ENCODE data around the gene ZNF2. TPM values are rescaled to one million over a fixed set of nuclear protein-coding genes. Genes with fewer than 3 reads are reported as not detected.
A peak's percentile ranks its signal among the peaks of the same experiment; 100 is the strongest.

Gene ZNF2
- total RNA-seq: 1 to 10 TPM; 4.4 to 4.8 TPM

DNA sequence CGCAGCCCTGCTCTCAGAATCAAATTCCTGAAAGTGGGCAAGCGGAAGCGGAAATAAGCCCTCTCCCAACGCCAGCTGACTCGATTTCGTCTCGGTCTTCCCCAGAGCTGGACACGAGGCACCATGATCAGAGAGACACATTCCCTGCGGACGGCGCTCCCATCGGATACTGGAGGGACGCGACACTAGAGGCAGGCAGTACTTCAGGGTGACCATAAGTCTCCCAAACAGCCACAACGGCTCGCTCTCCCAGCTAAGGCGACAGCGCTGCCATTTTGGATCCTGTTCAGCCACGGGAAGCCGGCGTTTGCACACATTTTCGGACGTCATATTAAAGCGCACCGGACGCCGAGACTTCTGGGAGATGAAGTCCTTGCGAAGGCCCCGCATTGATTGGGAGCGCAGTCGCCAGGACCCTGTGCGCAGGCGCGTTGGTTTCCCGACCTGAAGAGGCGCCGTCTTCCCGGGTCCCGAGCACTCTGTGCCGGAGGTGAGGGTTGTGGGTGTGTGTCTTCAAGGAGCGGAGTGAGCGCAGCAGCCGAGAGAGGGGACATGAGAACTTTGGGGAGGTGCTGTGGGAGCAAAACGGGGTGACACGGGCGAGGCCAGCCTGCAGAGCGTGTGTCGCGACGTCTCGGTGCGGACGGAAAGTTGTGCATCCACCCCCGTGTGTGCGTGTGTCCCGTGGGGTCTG is at the start of gene ZNF2:
Gene ZNF2 (plus strand): TSS at position 439 of the 694 bp plus-strand sequence. CDS start 10,418 bp downstream, outside the sequence.
- peak; percentile 98 for DNase-seq
- H3K27ac Mint-ChIP-seq: peak within 1 kb of the TSS; percentile 96
- H3K4me1 Mint-ChIP-seq: peaks cover 43% of the 10 kb centered on the region
- H3K4me3 Mint-ChIP-seq: peak within 1 kb of the TSS; percentile 100
- CTCF ChIA-PET: interaction anchor here (1.1 to 2.2 kb wide), 5 partner anchors 9 to 143 kb away, joined by 4 to 9 read pairs (median 5); partner anchors contain the start of gene MRPS5
- H3K9me3 Mint-ChIP-seq: peaks cover 6% of the 10 kb centered on the region
- peaks cover 17% of the 10 kb centered on the region for H3K36me3 Mint-ChIP-seq (ENCODE audit: low read depth)
- POLR2A ChIA-PET: no interaction called here
- no peaks in the 10 kb centered on the region for H3K27me3 Mint-ChIP-seq

DNA sequence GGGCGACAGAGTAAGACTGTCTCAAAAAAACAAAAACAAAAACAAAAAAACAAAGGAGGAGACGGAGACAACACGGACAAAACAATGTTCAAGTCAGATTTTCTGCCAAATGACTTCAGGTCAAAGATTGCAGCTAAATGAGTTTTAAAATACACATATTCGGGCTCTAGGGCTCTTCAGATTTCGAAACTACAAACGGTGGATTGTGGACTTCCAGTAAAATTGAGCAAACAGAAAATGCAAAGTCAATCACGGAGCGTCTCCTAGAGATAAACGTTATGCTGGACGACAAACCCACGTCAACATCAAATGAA is 44.6 kb upstream of the ZNF2 start:
- H3K27me3 Mint-ChIP-seq: no peaks in the 10 kb centered on the region
- no peak for DNase-seq

DNA sequence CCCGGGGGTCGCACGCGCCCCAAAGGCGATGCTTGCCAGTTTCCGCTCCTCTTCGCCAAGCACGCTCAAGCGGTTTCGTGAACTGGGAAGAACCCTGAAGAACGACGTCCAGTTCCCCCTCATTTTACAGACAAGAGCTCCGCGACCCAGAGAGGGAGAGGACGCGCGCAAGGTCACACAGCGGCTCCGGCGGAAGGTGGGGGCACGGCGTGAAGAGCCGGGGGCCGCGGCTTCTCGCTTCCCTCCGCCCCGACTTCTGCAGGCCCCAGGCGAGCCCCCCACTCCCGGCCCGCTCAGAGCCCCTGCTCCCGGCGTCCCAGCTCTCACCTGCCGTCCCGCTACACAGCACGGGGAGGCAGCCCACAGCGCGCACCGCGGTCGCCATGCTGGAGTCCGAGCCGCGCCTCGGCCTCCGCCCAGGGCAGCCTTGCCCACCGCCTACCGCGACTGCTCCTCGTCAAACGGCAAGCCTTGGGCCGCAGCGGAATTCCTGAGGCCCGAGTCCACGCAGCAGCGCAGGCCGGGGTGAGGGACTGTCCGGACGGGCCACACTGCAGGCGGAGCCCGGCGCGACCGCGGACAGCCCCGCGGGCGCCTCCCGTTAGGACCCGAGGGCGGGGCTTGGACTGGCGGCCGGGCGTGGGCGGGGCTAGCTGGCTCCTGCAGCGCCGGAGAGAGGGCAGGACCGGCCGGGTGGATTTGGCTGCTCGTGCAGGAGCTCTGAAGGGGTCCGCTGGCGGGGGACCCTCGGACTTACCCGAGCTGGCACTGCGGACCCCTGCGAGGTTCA is 44.0 kb upstream of the ZNF2 start, which contains the start of gene MRPS5:
Gene MRPS5 (minus strand): TSS at position 402 of the 790 bp plus-strand sequence. CDS start 17 bp downstream, at position 385.
- Mint-ChIP-seq H3K36me3 (ENCODE audit: low read depth) (peaks cover 22% of the 10 kb centered on the region), H3K27ac (peak within 1 kb of the TSS; percentile 96), H3K9me3 (peaks cover 2% of the 10 kb centered on the region), H3K4me3 (peak within 1 kb of the TSS; percentile 87), H3K27me3 (no peaks in the 10 kb centered on the region), H3K4me1 (peaks cover 40% of the 10 kb centered on the region)
- DNase-seq: peak; percentile 85
- POLR2A ChIA-PET: no interaction called here
- CTCF ChIA-PET: interaction anchor here (0.9 to 4.6 kb wide), 12 partner anchors 13 to 111 kb away, joined by 3 to 19 read pairs (median 4); partner anchors contain the start of genes ZNF2 and ZNF514

More for the DNA sequence above, 44.6 kb upstream of the ZNF2 start:
- CTCF ChIA-PET: interaction anchor here (0.9 to 4.6 kb wide), 9 partner anchors 14 to 101 kb away, joined by 3 to 19 read pairs (median 5); partner anchors contain the start of gene ZNF2
- peaks cover 25% of the 10 kb centered on the region for H3K36me3 Mint-ChIP-seq (ENCODE audit: low read depth)
- peaks cover 2% of the 10 kb centered on the region for H3K9me3 Mint-ChIP-seq
- H3K4me3 Mint-ChIP-seq: peak overlapping the region; percentile 87
- peak overlapping the region; percentile 96 for H3K27ac Mint-ChIP-seq
- POLR2A ChIA-PET: no interaction called here
- peaks cover 42% of the 10 kb centered on the region for H3K4me1 Mint-ChIP-seq

DNA sequence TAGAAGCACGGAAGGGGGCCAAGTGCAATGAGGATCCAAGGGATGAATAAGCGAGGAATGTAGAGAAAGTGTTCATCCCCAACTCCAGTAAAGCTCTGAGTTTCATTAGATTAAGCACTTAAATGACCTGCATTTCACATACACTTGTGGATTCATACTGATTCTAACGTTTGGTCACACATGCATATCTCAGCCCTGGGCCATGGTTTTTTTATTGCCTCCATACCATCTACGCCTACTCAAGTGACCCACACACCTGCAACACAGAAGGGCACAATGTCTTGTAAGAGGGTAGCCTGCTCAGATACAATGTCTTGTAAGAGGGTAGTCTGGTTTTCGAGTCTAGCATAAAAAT is 43.4 kb upstream of the ZNF2 start:
- Mint-ChIP-seq H3K9me3 (peaks cover 2% of the 10 kb centered on the region), H3K4me1 (peaks cover 39% of the 10 kb centered on the region), H3K27ac (peak overlapping the region; percentile 96), H3K36me3 (ENCODE audit: low read depth) (peaks cover 18% of the 10 kb centered on the region), H3K27me3 (no peaks in the 10 kb centered on the region), H3K4me3 (peak overlapping the region; percentile 87)
- ChIA-PET CTCF (interaction anchor here (1.0 to 4.6 kb wide), 8 partner anchors 13 to 110 kb away, joined by 3 to 19 read pairs (median 4); partner anchors contain the start of genes ZNF2 and ZNF514), POLR2A (no interaction called here)
- DNase-seq: no peak

DNA sequence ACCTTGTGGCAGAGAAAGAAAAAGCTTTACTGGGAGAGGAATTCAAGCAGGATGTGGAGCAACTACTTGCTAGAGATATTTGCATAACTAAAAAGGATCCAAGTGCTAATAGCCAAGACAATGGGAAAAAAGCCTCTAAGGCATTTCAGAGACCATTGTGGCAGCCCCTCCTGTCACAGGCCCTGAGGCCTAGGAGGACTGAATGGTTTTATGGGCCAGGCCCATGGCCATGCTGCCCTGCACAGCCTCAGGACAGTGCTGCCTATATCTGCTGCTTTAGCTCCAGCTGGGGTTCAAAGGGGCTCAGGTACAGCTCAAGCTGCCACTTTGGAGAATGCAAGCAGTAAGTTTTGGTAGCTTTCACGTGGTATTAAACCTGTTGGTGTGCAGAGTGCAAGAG is 26.9 kb upstream of the ZNF2 start:
- no peak for DNase-seq
- no peaks in the 10 kb centered on the region for H3K27me3 Mint-ChIP-seq
- H3K4me1 Mint-ChIP-seq: no peaks in the 10 kb centered on the region
- H3K36me3 Mint-ChIP-seq (ENCODE audit: low read depth): peaks cover 2% of the 10 kb centered on the region
- no peak overlapping the region for H3K4me3 Mint-ChIP-seq
- CTCF ChIA-PET: interaction anchor here (0.6 to 1.3 kb wide), 2 partner anchors 15 to 85 kb away, joined by 3 read pairs; no protein-coding TSS in a partner anchor
- no peak overlapping the region for H3K27ac Mint-ChIP-seq
- POLR2A ChIA-PET: no interaction called here
- H3K9me3 Mint-ChIP-seq: peaks cover 48% of the 10 kb centered on the region

DNA sequence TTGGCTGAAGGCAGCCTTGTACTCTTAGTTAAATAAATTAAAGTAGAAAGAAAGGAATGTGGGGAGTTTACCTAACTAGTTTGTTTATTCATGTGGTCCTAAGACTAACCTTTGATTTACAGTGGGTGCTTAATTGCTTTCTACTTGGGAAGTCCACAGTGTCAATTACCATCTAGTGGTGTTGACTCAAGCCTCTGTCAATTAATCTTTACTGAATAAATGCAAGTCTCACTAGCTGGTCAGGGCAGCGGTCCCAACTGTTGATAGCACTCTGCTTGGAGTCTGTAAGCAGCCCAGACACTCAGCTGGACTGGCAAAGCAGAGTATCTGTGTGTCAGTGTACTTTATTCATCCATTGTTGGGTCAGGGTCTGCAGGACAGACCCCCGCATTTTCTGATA is 21.8 kb upstream of the ZNF2 start:
- no peaks in the 10 kb centered on the region for H3K27me3 Mint-ChIP-seq
- H3K36me3 Mint-ChIP-seq (ENCODE audit: low read depth): peaks cover 24% of the 10 kb centered on the region
- CTCF ChIA-PET: no interaction called here
- H3K4me3 Mint-ChIP-seq: no peak overlapping the region
- H3K27ac Mint-ChIP-seq: no peak overlapping the region
- H3K9me3 Mint-ChIP-seq: peaks cover 72% of the 10 kb centered on the region
- POLR2A ChIA-PET: no interaction called here
- H3K4me1 Mint-ChIP-seq: no peaks in the 10 kb centered on the region
- no peak for DNase-seq

DNA sequence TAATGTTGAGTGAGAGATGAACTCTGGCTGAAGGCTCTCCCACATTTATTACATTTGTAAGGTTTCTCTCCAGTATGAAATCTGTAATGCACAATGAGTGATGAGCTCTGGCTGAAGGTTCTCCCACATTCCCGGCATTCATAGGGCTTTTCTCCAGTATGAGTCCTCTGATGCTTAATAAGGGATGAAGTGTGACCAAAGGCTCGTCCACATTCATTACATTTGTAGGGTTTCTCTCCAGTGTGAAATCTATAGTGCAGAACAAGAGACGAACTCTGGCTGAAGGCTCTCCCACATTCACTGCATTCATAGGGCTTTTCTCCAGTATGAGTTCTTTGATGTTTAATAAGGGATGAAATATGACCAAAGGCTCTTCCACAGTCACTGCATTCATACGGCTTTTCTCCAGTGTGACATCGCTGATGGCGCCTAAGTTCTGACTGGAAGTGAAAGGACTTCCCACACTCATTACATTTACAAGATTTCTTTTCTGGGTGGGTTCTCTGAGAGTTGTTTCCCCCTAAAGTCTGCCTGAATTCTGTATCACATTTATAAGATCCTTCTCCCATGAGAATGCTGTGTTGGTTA is 16.1 kb upstream of the ZNF2 start:
- no peaks in the 10 kb centered on the region for H3K27me3 Mint-ChIP-seq
- CTCF ChIA-PET: interaction anchor here (1.2 to 1.6 kb wide), 2 partner anchors 8 to 18 kb away, joined by 3 read pairs; no protein-coding TSS in a partner anchor
- H3K36me3 Mint-ChIP-seq (ENCODE audit: low read depth): peaks cover 67% of the 10 kb centered on the region
- no peak overlapping the region for H3K4me3 Mint-ChIP-seq
- DNase-seq: no peak
- H3K4me1 Mint-ChIP-seq: no peaks in the 10 kb centered on the region
- POLR2A ChIA-PET: no interaction called here
- H3K9me3 Mint-ChIP-seq: peaks cover 75% of the 10 kb centered on the region
- H3K27ac Mint-ChIP-seq: no peak overlapping the region

DNA sequence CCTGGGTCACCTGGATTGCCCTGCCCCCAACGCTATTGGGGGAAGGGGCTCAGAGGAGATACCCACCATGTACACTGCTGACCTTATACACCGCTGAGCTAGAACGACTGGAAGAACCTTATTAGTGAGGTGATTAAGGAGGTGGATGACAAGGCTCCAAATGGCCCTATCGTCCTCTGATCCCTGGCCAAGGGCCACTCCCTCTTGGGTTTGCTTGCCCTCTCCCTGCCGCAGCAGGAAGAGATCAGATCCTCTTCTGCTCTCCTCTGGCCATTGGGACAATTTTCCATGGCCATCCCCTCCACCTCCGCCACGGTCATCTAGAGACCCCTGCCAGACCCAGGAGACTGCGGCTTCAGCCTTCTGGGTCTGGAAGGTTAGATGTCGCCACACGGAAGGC is 7.2 kb upstream of the ZNF2 start:
- H3K9me3 Mint-ChIP-seq: peaks cover 21% of the 10 kb centered on the region
- H3K27ac Mint-ChIP-seq: peak overlapping the region; percentile 62
- ChIA-PET CTCF (interaction anchor here (1.0 to 1.2 kb wide), 3 partner anchors 10 to 82 kb away, joined by 3 to 4 read pairs (median 3); partner anchors contain the start of gene MRPS5), POLR2A (no interaction called here)
- no peaks in the 10 kb centered on the region for H3K27me3 Mint-ChIP-seq
- DNase-seq: no peak
- H3K36me3 Mint-ChIP-seq (ENCODE audit: low read depth): peaks cover 35% of the 10 kb centered on the region
- peaks cover 15% of the 10 kb centered on the region for H3K4me1 Mint-ChIP-seq
- H3K4me3 Mint-ChIP-seq: peak overlapping the region; percentile 73

DNA sequence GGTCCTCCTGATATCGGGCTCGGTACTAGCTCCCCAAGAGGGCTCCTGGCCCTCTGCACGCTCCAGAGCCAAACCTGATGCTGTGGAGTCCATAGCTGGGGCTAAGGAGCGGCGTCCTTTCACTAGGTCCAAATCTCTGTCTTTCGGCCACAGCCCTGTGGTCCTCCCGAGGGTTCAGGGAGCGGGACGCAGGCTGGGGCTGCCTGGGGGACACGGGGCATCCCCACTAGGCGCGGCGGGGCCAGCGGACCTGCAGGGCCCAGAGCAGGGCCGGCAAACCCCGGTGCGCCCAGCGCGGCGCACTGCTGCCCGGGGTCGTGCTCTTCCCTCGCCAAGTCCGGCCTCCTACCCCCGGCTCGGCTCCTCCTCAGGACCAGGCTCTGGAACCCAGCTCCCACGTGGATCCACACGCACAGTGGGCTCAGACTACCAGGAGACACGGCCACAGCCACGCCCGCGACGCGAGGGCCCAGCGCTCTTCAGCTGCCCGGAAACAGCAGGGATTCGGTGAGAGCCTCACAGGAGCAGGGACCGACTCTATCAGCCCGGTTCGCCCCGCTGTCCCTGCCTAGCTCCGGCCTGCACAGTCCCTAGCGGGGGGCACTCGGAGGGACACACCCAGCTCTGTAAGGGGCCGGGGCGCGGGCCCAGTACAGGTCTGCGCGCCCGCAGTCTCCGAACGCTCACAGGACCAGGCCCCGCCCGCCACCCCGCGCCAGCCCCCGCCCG is 6.6 kb upstream of the ZNF2 start:
- peaks cover 22% of the 10 kb centered on the region for H3K4me1 Mint-ChIP-seq
- peaks cover 30% of the 10 kb centered on the region for H3K36me3 Mint-ChIP-seq (ENCODE audit: low read depth)
- ChIA-PET POLR2A (no interaction called here), CTCF (interaction anchor here (0.5 to 1.0 kb wide), 8 partner anchors 8 to 1481 kb away, joined by 3 to 5 read pairs (median 3); partner anchors contain the start of gene MRPS5)
- peaks cover 19% of the 10 kb centered on the region for H3K9me3 Mint-ChIP-seq
- peak overlapping the region; percentile 73 for H3K4me3 Mint-ChIP-seq
- H3K27ac Mint-ChIP-seq: peak overlapping the region; percentile 82
- no peak for DNase-seq
- no peaks in the 10 kb centered on the region for H3K27me3 Mint-ChIP-seq

DNA sequence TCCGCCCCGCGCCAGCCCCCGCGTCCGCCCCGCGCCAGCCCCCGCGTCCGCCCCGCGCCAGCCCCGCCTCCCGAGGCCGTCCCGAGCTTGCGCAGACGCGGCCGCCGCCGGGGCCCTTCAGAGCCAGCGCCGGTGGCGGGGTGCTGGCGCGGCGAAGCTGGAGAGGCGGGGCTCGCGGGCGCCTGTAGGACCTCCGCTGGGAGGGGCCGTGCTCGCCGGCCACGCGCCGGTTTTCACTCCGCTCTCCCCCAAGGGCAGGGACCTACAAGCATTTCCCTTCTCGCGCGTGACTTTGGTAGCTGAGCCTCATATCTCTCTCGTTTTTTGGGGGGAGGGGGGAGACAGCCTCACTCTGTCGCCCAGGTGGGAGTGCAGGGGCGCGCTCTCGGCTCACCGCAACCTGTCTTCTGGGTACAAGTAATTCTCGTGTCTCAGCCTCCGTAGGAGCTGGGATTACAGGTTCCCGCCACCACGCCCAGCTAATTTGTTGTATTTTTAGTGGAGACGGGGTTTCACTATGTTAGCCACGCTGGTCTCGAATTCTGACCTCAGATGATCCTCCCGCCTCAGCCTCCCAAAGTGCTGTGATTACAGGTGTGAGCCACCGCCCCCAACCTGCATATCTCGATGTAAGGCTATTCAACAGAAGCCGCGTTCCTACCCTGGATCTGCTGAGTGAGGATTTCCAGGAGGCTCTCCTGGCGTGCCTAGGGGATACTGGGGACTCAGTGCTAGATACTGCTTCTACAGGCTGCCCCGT is 5.7 kb upstream of the ZNF2 start, which contains the start of gene ZNF514:
Gene ZNF514 (minus strand): TSS at position 159 of the 760 bp plus-strand sequence. CDS start 6,595 bp downstream, outside the sequence.
- peaks cover 28% of the 10 kb centered on the region for H3K4me1 Mint-ChIP-seq
- H3K27ac Mint-ChIP-seq: peak within 1 kb of the TSS; percentile 88

DNA sequence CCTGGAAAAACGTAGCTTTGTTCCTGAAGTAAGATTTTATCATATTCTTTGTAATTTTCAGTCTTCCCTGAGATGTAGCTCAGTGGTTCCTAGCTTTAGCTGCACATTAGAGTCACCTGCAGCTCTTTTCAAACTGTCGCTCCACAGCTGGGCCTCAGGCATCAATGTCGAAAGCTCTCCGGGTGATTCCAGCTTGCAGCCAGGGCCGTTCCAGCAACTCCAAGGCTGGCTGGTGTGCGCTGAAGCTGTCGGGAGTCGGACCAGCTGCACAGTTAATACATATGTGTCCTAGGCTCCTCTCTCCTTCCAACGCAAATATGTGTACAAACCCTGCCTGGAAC is 609 bp upstream of the ZNF2 start:
- peaks cover 6% of the 10 kb centered on the region for H3K9me3 Mint-ChIP-seq
- no peaks in the 10 kb centered on the region for H3K27me3 Mint-ChIP-seq
- no peak for DNase-seq
- H3K4me3 Mint-ChIP-seq: peak overlapping the region; percentile 100
- peaks cover 17% of the 10 kb centered on the region for H3K36me3 Mint-ChIP-seq (ENCODE audit: low read depth)
- CTCF ChIA-PET: interaction anchor here (1.1 to 2.2 kb wide), 5 partner anchors 10 to 142 kb away, joined by 4 to 9 read pairs (median 5); partner anchors contain the start of gene MRPS5
- peak overlapping the region; percentile 96 for H3K27ac Mint-ChIP-seq
- peaks cover 48% of the 10 kb centered on the region for H3K4me1 Mint-ChIP-seq
- POLR2A ChIA-PET: no interaction called here

More for the DNA sequence above, 5.7 kb upstream of the ZNF2 start, which contains the start of gene ZNF514:
- POLR2A ChIA-PET: no interaction called here
- Mint-ChIP-seq H3K9me3 (peaks cover 17% of the 10 kb centered on the region), H3K4me3 (peak within 1 kb of the TSS; percentile 82), H3K36me3 (ENCODE audit: low read depth) (peaks cover 25% of the 10 kb centered on the region), H3K27me3 (no peaks in the 10 kb centered on the region)
- peak; percentile 74 for DNase-seq
- CTCF ChIA-PET: interaction anchor here (0.6 to 1.0 kb wide), 5 partner anchors 7 to 137 kb away, joined by 3 to 5 read pairs (median 3); partner anchors contain the start of gene MRPS5

Data from activated CD4-positive, alpha-beta T cell treated with anti-CD3 and anti-CD28 coated beads, Interleukin-2, amount 10 ng/mL, durations not matched to agents 7 days and 5 days (primary cell).